Activated CD8-positive, alpha-beta memory T cell treated with anti-CD3 and anti-CD28 coated beads for 24 hours (primary cell): Measurements from ENCODE around the gene TIE1.

Experiments
- DNase-seq: peaks from one replicate; pipeline ENCODE4 v3.0.0-alpha.2; 2020

TIE1 gene

DNA sequence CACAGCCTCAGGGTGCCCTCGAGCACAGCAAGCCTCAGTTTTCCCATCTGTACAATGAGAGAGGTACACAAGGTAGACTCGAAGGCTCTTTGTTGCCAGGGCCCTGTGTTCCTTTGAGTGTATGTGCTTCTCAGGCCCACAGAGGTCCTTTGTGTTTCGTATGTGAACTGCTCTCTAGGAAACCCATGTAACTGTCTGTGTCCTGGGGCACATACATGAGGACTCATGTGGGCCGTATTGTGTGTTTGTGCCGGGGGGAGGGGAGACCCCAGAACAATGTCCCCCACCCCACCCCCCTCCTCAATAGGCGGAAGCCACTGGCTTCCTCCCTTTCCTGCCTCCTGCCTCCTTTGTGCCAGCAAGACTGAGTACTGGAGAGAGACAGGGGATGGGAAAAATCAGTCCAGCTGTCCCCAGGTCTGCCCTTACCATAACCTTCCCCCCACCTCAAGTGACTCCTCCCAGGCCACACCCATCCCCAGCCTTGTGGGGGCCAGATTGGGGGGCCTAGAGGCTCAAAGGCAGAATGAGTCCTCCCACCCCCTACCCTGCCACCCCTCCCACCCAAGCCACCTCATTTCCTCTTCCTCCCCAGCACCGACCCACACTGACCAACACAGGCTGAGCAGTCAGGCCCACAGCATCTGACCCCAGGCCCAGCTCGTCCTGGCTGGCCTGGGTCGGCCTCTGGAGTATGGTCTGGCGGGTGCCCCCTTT lies at the start of gene TIE1:
TSS of gene TIE1 (plus strand) at position 605 of the 717 bp plus-strand sequence. CDS start at position 695, 90 bp downstream.
- no peak for DNase-seq

DNA sequence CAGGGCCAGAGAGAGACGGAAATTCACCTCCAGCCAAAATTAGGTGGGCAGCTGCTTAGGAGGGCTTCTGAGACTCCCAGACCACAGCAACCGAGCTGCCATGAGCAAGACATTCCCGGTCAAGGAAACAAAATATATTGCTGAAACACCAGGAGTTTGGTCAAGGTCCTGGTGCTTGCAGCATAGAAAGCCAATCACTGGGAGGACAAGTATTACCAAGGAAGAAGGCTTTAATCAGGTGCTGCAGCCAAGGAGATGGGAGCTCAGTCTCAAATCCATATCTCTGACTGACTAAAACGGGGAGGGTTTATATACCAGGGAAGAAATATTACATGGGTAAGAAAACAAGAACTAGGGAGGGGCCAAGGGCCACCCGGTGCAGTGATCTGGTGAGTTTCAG lies 49.8 kb upstream of the TIE1 start:
- DNase-seq: no peak

DNA sequence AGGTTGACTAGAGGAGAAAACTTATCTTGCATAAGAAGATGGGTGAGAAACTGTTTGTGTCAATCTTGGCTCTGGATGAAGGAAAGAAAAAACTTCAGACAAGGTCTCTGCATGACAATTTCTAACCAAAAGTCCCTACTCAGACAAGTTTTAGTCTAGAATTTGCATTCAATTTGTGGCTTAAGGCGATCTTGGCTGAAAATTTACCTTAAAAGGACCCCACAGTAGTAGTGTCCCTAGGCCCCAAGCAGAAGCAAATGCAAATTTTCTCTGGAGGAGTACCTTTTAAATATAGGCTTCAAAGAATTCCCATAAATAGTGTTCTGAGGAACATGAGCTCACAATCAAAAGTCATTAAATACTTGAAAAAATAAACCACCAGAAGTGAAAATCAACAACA lies 48.6 kb upstream of the TIE1 start:
- DNase-seq: no peak

DNA sequence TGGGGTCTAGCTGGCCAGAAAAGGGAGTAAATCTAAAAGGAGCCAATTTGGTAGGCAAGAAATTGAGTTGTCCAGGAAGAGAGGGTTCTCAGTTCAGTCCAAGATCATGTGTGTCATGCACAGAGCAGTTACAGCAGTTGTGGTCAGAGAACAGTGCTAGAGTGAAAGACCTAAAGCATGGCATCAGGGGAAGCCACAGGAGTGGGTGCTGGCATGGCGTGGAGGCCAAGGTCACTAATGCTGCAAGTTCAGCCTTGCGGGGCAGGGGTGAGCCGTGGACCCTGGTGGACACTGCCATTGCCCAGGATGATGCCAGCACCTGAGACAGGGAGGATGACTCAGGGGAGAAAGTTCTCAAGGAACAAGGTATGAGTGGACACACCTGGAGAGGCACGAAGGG lies 47.6 kb upstream of the TIE1 start:
- no peak for DNase-seq

DNA sequence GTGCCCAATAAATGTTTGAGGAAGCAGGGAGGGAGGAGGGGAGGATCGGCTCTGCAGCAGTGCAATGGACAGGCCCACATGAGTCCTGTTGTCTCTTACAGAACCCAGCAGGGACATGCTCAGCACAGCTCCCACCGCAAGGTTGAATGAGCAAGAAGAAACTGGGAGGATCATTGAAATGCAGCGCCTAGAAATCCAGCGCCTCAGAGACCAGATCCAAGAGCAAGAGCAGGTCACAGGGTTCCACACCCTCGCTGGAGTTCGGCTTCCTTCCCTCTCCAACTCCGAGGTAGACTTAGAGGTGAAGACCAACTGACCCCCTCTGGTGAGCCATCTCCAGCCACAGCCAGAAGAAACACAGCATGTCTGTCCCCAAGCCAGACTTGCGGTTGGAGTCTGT lies 46.9 kb upstream of the TIE1 start:
- DNase-seq: no peak

DNA sequence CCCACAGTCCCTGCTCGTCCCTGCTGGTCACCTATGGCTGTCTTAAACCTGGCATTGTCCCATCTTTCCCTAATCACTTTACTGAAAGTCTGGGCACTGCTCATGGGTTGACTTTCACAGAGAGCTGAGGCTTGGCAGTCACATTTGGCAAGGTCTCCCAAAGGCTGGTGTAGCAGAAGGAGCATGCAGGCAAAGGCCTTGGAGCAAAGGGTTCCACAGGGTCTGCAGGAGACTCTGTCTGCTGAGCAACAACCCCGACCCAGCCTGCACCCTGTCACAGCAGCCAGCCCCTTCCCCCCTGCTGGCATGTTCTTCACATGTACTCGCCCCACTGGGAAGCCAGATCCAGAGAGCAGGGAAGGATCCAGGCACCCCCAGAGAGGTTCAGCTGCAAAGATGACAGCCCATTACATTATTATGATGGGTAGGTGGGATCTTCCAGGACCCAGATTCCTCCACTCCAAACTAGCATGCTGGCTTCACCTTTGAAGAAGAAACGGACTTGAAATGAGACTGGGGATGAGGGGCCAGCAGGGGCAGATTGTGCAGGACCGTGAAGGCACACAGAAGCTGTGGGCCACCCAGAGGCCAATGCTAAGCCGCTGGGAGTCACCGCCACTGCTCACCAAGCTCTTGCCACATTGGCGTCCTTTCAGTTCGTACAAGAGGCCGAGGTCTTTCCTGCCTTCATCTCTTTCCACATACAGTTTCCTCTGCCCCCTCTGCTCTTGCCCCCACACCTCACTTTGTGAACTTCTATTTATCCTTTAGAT lies 45.2 kb upstream of the TIE1 start:
- no peak for DNase-seq

DNA sequence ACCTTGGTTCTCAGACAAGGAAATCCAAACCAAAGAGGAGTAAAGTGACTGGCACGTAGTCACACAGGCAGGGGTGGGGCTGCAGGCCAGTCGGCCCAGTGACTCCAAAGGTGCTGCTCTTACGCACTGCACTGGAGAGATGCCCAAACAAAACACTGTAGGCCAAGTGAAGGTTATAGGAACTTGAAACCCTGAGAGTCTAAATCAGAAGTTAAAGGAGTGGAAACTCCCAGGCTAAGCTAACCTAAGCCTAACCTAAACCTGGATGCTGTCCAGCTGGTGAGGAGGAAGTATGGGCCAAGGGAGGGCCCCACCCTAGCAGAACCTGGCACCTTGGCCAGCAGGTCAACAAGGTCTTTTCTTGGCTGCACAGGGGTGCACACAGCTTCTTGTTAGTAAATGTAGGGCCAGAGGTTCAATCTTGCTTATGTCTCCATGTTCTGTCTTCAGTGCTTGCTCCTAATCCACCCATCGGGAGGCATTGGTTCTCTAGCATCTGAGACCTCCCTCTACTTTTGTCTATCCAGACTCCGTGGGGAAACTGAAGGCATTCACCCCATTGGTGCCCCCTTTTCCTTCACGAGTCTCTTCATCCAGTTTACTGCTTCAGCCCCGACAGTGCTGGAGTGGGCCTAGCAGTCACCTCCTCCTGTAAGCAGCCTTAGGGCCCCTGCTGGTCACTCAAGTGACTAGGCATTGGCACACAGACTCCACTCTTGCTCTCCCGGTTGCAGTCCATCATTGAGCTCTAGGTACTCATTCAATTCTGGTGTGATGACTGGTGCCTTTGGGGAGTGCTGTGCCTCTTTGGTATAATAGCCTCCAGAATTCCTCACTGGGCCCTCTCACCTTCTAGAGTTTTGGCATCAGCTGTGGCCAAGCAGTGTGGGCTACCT lies 43.9 kb upstream of the TIE1 start:
- DNase-seq: no peak

DNA sequence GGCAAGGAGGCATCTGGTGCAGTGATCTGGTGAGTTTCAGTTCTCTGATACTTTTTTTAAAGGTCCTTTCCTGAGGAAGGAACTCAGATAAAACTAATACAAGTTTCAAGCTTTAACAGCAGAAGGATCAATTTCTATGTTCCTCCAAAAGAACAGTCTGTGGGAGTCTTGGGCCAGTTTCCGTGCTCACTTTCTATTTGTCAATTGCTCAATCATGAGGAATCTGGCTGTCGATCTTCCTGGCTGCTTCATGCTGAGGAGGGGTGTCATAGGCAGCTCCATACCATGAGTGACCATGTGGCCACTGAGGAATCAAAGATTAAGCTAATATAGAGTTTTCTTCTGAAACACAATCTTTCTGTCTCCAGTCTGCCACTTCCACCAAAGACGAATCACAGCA lies 42.4 kb upstream of the TIE1 start:
- no peak for DNase-seq

DNA sequence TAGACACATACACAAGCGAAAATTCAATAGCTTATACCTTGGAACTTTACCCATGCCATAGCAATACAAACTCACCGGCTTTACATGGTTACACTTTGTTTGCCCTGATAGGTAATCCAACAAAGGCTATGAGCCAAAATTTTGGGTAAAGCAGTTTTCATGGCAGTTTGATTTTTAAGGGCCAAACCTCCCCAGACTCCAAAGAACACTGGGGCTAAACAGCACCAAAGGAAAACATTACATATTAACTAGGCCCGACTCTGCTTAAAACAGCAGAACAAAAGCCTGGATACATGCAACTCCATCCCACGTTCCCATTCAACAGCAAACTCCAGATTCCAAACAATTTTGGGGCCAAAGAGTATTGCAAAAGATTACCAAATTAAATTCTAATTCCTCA lies 35.4 kb upstream of the TIE1 start:
- DNase-seq: no peak

DNA sequence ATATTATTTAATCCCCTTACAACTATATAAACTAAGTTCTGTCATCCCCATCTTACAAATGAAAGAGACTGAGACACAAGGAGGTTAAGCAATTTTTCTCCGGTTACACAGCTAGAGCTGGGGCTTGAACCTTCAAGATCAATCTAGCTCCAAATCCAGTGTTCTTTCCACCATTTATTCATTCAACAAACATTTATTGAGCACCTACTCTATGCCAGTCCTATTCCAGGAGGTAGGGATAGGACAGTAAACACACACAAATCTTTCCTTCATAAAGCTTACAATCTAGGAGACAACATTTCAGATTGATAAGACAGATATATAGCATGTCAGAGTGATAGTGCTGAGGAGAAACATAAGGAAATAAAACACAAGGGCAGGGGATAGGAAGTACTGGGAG lies 33.9 kb upstream of the TIE1 start:
- DNase-seq: no peak

DNA sequence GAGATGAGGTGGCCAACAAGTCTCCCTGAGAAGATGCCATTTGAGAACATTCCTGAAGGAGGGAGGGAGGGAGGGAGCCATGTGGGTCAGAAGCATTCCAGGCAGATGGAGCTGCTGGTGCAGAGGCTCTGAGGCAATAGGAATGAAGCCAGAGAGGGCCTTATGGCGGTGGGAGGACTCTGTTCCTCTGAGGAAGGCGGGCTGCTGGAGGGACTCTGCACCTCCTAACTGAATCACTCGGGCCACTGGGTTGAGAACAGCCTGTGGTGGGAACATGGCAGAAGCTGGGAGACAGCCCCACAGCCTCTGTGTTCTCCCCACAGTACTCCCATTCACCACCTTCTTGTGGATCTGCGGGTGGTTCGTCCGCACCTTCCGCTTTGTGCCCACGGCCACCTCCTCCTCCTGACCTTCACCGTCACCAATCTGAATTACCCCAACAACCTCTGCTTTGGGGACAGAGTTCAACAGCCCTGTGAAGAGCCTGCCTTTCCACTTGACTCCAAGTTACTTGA lies 33.4 kb upstream of the TIE1 start:
- DNase-seq: no peak

DNA sequence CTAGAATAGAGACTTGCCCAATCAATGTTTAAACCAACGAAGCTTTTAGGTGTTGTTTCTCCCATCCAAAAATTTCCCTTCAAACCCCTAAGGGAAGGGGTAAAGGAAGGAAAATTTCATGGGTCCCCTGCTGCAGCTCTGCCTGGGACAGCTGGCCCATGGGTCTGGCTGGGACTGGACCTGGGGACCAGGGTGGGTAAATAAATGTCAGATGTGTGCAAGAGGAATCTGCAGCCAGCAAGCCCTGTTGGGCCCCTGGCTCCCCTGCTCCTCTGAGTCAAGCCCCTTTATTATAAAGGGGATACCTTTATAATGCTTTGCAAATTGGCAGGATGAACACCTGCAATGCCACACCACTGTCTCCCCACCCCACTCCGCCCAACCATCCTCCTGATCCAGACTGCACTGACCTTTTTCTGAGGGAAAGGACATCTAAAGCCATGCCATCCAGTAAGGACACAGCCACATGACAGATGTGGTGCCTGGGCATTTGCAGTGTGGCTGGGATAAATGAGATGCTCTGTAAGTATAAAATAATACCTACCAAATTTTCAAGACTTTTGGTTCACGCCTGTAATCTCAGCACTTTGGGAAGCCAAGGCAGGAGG lies 32.9 kb upstream of the TIE1 start:
- DNase-seq: no peak

DNA sequence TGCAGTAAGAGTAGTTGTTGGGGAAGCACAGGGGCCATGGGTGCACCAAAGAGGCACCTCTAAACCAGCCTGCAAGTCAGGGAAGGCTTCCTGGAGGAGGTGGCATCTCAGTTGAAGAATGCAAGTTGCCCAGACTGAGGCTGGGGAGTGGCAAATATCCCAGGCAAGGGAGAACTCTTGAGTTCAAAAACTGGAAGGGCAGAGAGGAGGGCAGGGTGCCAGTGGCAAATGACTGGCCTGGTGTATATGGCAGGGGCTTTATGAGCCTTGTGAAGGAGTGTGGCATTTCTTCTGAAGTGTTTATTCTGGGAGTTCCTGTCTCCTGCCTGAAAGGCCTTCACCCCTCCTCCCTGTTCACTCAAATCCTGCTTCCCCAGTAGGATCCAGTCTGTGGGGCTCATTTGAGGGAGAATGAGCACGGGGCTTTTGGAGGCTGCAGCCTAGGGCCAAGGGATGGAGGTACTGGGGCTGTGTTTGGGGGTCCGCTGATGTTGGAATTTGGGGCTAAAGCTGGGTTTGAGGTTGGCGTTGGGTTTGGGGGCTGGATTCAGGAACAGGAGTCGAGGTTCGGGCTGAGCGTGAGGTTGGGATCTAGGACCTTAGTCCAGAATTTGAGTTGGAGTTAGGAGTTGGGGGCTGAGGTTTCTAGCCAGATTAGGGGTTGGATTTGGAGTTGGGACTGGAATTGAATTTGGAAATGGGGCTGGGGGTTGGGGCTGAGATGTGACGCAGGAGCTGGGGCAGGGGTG lies 31.0 kb upstream of the TIE1 start, which contains the start of gene TMEM125:
TSS of gene TMEM125 (plus strand) at position 357 of the 749 bp plus-strand sequence. CDS start 2,740 bp downstream, outside the sequence.
- DNase-seq: no peak

DNA sequence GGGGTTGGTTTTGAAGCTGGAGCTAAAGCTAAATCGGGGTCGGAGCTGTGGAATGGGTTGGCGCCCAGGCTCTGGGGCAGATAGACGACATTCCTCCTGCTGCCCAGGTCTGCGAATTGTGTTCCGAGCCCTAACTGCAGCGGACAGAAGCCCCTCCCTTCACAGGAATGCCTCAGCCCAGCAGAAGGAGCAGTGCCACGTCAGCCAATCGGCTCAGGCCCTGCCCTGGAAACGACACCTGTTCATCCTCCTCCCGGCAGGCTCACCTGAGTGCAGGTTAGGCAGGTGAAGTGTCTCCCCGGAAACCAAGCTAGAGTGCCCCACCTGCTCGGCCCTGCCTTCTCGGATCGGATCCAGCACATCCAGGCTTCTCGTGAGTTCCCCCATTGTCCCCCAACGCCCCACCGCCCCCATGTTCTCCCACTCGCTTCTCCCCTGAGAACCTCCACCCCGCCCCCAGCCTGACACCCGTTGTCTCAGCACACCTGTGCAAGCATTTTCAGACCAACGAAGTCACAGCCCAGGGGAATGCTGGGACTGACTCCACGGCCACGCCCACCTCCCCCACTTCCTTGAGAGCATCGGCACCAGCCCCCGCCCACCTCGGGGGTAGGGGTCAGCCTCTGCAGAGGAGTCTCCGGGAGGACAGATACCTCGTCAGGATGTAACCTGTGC lies 30.2 kb upstream of the TIE1 start:
- DNase-seq: no peak

DNA sequence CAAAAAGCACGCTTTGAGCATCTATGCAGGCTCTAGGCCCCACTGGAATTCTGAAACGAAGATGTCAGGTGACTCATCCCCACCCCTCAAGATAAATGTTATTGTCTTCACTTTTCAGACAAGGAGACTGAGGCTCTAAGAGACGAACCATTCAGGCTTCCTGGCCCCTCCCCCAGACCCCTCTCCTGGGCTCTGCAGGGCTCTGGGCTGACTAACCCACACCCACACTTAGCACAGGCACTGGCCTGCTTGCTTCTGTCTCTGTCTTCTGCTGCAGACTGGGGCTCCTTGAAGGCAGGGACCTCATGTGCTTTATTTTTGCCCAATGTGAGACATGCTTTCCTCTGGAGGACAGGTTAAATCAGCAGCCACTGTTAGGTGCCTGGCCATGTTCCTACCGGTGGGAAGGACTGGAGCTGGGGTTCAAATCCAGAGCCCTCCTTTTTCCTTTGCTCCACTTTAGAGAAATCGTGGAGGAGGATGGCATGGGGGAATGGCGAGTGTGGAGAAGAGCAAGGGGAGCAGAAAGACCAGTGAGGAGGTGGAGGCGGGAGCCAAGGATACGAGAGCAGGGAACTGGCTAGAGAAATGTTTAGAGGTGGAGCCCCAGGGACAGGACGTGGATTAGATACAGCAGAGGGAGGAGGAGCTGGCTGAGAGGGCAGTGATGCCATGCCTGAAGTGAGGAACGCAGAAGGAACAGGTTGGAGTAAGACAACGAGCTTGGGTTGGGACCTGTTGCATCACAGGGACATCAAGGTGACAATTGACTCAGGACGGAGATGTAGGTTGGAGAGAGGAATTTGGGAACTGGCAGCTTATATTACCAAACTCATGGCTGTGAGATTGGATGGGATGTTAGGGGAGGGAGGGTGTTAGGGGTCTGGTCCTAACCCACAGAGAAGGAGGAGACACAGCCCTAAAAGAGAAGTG lies 29.3 kb upstream of the TIE1 start:
- DNase-seq: no peak

DNA sequence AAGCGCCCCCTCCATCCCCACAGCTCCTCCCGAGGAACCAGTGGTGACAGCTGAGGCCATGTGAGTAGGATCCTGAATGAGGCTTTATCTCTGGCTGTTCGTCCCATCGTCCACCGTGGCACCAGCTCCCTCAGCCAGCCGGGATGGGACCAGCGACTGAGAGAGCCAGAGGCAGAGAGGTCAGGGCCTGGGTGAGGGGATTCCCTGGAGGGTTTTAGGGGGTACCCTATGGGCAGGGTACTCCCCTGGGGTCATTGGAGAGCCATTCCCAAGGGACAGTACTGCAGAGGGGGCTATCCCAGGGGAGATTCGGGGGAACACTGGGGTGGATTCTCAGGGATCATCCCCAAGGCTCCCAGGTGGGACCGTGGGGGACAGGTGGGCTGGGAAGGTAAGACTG lies 28.6 kb upstream of the TIE1 start:
- DNase-seq: no peak

DNA sequence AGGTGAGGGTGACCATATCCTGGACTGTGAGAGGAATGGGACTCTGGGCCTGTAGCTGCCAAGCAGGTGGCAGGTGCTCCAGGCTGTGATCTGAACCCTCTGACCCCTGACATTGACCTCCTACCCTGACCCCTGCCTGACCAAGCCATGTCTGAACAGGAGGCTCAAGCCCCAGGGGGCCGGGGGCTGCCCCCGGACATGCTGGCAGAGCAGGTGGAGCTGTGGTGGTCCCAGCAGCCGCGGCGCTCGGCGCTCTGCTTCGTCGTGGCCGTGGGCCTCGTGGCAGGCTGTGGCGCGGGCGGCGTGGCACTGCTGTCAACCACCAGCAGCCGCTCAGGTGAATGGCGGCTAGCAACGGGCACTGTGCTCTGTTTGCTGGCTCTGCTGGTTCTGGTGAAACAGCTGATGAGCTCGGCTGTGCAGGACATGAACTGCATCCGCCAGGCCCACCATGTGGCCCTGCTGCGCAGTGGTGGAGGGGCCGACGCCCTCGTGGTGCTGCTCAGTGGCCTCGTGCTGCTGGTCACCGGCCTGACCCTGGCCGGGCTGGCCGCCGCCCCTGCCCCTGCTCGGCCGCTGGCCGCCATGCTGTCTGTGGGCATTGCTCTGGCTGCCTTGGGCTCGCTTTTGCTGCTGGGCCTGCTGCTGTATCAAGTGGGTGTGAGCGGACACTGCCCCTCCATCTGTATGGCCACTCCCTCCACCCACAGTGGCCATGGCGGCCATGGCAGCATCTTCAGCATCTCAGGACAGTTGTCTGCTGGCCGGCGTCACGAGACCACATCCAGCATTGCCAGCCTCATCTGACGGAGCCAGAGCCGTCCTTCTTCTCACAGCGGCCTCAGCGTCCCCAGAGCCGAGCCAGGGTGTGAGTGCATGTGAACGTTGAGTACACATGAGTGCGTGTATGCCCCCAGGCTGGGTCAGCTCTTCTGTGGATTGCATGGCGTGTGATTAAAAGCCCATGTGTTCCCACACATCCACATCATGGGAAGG lies 27.9 kb upstream of the TIE1 start:
- DNase-seq: no peak

DNA sequence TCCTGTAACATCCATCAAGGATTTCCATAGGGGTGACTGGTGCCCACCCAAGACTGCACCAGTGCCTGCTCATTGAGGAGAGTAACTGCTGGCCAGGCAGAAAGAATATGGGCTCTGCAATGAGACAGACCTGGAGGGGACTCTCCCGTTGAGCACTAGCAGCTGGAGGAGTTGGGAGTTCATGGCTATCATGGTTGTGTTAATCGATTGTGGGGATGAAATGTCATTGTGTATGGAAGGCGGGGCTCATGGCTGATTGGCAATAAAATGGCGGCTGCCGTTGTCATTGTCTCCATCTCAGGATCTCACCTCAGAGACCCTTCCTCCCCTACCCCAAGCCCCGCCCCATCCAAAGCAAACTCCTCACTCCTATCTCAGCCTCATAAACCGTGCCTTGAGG lies 27.1 kb upstream of the TIE1 start:
- peak; percentile 43 for DNase-seq
